Measurements from ENCODE around the gene MYO9B.

Gene MYO9B

DNA sequence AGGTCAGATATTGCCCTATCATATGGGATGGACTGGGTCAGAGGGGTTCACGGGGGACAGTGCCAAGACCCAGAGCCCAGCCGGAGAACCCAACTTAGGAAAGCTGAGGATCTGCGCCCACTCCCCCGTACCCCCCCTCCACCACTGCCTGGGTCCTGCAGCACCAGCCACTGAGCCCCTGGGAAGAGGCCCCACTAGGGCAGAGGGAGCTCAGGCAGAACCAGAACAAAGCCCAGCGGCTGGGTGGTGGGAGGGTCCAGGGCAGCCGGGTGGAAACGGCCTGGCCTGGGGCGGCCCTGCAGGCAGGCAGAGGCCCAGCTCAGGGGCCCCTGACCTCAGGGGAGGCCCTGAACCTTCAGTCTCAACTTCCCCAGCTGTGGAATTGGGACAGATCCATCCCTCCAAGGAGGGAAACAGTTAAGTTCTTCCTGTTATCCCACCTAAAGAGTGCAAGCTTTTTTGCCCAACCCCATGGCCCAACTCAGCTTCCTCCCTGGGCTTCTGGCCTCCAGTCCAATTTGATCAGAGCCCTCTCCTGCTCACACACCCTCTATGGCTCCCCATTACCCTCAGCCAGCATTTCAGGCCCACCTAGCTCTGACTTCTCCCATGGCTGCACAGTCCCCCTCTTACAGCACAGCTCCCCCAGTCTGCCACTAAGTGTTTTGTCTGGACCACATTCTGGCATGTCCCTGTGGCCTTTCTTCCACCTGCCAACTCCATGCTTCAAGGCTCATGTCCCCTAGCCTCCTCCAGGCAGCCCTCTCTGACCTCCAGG, 167.0 kb downstream of the MYO9B start:
- no peak for DNase-seq (ENCODE audit: low read depth in 2 of 2)

DNA sequence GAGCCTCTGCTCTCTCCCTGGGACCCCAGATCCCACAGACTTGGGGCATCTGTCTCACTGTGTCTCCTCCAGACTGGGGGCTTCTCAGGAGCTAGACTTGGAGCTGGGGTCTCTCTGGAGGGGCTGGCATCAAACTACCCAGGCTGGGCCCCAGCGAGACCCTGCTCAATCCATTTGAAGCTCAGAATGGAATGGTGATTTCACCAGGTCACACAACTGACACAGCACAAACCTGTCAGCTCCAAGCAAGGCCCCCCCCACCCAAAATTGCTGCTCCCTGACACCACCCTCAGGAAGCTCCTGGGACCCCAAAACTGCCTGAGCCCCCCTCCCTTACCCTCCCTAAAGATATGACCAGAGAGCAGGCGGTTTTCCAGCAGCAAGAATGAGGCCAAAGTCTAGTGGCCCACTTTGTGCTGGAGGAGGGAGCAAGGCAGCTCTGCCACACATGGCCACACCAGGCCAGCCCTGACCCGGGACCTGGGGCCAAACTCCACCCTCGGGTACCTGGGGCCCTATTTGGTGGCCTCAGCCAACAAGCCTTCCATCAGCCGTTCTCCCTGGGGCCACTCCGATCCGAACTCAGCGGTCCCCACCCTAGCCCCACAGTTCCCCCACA, 167.7 kb downstream of the MYO9B start:
- no peak for DNase-seq (ENCODE audit: low read depth in 2 of 2)

DNA sequence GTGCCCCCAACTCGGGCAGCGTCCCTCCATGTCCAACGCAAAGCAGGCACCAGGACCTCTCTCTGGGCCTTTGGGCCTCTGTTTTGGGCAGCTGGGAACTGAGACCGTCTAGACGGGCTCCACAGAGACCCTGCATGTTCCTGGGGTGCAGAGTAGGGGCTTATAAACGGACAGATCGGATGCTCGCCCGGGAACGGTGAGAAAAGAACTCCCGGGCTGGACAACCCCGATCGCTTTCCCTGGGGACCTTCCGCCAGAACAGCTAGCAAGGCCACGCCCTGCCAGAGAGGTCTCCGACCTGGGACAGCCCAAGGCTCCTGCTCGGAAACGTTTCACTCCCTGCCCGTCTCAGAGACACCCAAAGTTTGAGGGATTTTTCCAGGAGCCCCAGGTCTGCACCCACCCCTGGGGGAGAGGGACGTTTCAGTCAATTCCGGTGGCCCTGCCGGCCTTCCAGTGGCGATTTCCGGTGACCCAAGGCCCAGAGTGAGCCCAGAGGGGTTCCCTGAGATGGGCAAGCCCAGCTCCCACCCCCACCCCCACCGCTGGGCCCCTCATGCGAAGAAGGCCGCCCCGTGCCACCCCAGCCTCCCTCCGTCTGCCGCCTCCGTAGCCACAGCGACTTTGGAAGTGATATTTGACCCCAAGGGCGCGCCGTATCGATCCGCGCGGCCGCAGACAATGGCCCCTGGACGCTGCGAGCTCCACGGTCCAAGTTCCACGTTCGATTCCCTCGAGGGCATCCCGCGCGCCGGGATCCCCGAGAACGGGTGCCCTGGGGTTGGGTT, 168.4 kb downstream of the MYO9B start:
- DNase-seq (ENCODE audit: low read depth in 2 of 2) = no peak

DNA sequence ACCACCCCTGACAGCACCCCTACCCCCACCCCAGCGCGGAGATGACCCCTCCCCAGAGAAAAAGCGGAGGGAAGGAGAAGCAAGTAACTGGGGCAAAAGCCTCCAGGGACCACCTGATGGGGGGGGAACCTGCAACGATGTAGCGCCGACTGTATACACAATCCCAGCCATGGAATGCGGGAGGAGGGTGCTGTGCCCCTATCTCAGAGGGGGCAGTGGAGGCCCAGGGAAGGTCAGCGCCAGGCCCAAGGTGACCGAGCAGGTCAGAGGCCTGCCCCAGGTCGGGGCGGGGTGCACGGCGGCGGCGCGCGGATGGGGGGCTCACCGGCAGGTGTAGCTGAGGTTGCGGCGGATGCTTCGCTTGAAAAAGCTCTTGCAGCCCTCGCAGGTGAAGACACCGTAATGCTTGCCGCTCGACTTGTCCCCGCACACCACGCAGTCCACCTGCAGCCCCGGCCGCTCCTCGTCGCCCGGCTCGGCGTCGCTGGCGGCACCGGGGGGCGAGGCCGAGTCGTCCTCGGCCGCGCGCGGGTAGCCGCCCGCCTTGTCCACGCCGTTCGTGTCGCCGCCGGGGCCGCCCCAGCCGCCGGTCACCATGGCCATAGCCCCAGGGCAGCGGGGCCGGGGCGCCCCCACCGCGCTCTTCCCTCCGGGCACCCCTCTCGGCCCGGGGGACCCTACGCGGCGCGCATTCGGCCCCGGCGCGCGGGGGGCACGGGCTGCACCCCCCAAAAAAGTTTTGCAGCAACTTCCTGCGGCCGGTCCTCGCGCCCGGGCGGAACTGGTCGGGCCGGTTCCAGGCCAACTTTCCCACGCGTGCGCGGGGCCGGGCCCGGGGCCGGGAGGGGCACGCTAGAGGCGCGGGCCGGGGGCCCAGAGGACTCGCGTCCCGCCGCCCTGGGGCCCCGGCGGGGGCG, 169.3 kb downstream of the MYO9B start:
- no peak for DNase-seq (ENCODE audit: low read depth in 2 of 2)

DNA sequence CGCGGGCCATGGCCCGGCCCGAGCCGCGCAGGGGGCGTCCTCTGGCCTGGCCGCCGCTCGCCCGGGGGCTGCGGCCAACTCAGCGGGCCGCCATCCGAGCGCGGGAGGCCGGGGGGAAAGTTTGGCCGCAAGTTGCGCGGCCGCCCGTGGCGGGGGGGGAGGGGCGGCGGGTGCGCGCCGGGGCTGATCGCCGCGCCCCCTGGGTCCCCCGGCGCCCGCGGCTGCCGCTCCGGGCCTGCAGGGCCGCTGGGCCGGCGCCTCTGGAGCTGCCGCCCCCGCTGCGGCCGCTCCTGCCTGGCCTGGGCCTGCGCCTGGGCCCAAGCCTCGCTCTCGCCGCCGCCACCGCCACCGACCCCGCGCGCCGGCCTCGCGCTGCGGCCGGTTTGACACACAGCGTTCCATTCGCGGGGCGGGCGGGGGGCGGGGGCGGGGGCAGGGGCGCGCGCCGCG, 170.0 kb downstream of the MYO9B start, which contains the start of gene NR2F6:
Gene NR2F6, minus strand, starts transcription at position 385 of the 450 bp plus-strand sequence. CDS start 699 bp downstream, outside the sequence.
- no peak for DNase-seq (ENCODE audit: low read depth in 2 of 2)

DNA sequence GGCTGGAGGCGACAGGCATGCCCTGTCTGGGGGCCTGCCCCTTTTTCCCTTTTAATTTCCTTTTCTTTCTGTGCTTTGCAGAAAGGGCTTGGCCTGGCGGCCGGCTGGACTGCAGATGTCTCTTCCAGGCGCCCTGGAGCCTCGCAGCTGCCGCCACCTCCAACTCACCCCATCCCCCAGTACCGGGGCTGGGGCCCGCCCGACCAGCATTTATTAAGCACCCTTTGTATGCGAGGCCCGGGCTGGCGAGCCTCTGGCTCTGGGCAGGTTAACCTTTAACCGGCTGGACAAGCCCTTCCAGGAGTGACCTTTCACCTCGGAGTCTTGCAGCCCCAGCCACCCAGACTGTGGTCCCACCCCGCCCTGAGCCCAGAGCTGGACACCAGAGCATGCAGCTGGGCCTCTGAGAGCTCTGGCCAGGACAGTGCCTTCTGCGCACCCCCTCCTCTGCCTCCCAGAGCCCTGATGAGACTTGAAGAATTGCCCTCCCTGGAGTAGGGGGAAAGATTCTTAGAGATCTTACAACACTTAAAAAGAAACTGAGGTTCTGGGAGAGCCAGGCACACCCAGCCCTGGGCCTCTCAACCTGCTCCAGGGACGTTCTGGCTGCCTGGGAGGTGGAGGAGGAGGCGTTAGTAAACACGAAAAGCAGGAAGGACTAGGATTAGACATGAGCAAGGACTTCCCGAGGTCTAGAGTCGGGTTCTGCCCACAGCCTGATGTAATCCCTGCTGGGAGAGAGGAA, 171.3 kb downstream of the MYO9B start:
- DNase-seq (ENCODE audit: low read depth in 2 of 2) = no peak

DNA sequence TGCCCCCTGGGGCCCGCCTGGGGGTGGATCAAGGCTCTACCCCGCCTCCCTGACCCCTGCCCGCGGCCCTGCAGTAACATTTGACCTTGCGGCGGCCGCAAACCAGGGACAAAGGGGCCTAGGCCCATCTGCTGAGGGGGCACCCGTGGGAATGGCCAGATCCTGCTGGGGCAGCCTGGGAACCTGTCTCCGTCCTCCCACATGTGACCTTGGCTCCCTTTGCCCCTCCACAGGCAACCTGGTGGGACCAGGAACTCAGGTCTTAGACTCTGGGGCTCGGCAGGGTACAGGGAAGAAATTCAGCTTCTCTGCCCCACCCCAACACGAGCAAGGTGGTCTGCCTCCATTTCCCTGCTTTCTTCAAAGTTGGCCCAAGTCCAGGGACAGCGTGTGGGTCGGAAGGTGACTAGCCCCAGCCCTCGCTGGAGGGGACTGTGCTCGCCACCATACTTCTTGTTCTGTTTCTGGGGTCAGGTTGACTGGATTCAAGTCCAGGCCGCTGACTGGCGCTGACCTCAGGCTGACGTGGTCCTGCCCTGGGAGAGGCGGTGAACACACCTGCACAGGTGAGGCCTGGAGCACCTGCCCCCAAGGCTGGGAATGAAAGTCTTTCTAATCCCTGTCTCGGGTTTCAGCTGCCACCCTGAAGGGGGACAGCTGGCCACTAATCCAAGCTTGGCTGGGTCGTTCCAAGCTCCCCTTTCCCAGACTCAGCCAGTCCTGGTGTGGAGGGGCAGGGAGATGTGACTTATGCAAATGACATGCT, 172.6 kb downstream of the MYO9B start:
- DNase-seq (ENCODE audit: low read depth in 2 of 2) = no peak

DNA sequence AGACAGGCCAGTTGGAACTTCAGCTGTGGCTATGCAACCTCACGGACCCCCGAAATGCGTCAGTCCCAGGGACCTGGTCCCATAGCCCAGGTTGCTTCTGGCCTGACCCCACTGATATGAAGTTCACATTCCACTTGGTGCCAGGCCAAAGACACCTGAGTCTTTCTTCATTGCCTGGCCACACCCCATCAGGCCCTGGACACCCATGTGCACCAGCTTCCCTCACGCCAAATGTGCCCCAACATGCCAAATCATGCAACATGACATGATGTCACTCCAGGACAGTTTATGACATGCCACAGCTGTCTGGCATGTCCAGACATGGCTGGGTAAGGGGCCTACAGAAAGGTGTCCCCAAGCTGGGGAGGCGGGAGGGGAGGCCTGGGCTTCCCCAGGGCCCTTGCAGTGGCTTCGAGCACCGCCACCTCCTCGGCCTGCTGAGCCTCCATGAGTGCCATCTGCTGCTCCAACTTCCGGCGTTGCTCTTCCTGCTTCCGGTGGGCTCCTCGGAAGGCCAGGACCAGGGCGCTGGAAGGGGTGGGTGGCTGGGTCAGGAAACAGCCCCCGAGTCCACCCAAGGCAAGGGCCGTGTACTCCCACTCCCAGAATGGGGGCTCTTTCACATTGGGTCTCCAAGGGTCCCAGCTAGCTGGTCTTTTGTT, 174.4 kb downstream of the MYO9B start:
- DNase-seq (ENCODE audit: low read depth in 2 of 2) = no peak

DNA sequence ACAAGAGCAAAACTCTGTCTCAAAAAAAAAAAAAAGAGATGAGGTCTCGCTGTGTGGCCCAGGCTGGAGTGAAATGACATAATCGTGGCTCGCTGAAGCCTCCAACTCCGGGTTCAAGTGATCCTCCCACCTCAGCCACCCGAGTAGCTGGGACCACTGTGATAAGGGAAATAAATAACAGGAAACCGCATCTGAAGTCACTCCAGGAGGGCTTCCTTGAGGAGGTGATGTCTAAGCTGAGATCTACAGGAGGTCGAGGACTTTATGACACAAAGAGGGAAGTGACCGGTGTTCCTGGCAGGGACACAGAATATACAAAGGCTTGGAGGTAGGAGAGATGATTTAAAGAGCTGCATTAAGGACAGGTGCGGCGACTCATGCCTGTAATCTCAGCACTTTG, 179.1 kb downstream of the MYO9B start:
- DNase-seq (ENCODE audit: low read depth in 2 of 2) = no peak

DNA sequence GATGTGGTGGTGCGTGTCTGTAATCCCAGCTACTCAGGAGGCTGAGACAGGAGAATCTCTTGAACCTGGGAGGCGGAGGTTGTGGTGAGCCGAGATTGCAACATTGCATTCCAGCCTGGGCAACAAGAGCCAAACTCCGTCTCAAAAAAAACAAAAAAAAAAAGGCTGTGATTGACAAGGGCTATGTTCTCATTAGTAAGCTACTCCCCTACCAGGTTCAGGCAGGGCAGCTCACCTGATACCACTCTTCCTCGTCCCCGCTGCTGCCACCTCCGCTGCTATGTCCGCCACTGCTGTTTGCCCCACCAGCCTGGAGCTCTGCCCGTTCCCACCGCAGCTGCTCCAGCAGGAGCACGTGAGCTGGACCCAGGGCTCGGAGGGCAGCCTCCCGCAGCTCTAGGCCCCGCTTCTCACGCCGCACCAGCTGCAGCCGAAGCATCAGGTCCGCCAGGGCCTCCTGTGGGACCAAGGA, 179.6 kb downstream of the MYO9B start:
- DNase-seq (ENCODE audit: low read depth in 2 of 2) = no peak

DNA sequence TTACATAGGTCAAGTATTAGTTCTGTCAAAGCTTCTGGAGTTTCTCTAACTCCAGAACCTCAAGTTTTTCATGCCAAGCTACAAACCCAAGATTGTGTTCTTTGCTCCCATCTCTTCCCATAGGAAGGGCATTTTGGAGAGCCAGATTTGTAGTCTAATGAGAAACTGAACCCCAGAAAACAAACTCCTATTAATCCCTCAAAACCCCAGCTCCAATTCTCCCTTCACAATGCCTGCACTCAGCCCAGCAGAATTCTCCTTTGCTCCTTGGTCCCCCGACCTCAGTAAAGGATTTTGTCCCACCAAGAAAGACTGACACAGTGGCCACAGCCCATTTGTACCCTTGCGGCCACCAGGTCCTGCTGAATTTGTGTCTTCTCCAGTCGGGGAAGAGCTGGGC, 180.6 kb downstream of the MYO9B start:
- no peak for DNase-seq (ENCODE audit: low read depth in 2 of 2)

DNA sequence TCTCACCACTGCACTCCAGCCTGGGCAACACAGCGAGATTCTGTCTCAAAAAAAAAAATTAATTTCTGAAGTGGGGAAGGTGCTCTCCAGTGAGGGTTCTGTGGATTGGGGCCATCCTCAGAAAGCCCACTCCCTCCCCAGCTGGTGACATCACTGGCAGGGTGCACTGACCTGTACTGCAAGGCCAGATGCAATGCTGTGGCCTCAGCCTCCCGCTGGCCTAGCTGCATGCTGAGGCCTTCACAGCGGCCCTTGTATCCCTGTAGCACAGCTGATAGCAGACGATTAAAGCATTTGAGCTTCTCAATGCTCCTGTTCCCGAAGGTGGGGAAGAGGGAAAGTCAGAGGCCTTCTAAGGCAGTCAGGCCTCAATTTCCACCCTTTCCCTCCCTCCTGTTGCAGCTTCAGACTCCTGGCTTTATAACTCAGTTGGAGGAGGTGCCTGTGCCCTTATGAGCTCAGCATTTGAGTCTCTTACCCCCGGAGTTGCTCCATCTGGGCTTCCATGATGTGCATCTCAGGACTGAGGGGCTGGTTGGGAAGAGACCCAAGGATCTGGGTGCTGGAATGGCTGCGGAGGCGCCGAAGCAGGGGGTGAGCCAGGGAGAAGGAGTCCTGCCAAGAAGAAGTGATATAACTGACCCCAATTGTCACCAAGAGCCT, 183.7 kb downstream of the MYO9B start:
- no peak for DNase-seq (ENCODE audit: low read depth in 2 of 2)

DNA sequence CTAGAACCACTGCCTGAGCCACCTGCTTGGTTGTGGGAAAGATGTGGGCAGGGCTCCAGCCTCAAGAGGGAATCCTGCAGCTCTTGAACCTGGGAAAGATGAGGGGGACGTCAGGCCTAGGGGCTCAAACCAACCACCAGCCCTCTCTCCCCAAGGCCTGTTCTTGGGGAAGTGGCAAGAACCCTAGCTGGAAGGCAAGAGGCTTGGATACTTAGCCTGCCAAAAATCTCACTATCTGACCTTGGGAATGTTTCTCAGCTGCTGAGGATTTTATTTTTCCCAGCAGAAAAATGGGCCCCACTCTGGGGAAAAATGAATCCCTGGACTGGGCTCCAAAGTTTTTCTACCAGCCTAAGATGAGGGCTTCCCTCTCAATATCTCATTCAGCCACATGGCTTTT, 184.4 kb downstream of the MYO9B start:
- no peak for DNase-seq (ENCODE audit: low read depth in 2 of 2)

DNA sequence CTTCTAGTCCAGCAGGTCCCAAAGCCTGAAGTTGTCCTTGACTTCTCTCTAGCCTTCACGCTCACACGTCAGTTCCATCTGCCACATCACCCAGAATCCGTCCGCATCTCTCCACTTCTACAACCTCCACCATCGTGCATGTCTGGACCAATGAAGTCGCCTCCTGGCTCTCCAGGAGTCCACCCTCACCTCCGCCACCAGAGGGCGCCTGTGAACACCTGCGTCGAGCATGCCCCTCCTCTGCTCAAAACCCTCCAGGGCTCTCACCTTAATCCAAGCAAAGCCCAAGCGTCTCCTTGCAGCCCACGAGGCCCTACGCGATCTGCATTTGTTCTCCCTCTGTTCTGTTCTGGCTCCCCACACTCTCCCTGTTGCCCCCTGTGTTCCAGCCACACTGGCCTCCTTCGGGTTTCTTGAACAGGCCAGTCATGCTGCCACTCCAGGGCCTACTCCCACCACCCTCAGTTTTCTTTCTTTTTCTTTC, 185.3 kb downstream of the MYO9B start:
- peak; percentile 88 to 89 for DNase-seq (ENCODE audit: low read depth in 2 of 2)

DNA sequence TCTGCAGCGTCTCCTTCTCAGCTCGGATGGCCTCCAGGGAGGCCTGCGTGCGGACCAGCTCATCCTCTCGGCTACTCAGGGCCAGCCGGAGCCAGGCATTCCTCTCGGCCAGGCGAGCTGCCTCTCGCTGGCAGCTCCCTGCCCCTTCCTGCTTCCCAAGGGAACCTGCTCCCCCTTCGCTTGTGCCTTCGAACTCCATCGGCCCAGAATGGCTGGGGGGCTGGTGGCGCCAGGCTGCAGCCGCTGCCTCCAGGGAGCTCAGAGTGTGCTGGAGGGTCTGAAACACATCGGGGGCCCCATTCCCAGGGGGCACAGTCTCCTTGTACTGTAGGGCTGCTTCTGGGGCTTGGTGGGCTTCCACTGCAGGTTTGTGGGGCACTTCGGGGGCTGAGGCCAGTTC, 187.0 kb downstream of the MYO9B start:
- no peak for DNase-seq (ENCODE audit: low read depth in 2 of 2)

Data from stimulated activated CD4-positive, alpha-beta T cell treated with anti-CD3 and anti-CD28 coated beads, Interleukin-1b, Interleukin-23, amount 100 ng/mL, for 4 hours (primary cell).